NCI-H2107 treated with DMSO at 0.1 percent for 48 hours (cell line): Measurements from ENCODE around the gene MTMR4.
"Not testable (repeated sequence)": the region's sequence is repeated elsewhere in the genome, so short reads cannot be mapped to it uniquely, and the experiment has no call there.

Source experiments
- DNase-seq: peaks from one replicate; lab custom pipeline; 2025; ENCODE audit not compliant: unreplicated experiment; lab: John Stamatoyannopoulos, UW

The MTMR4 gene

GRCh38 chr17:58513965-58514769 lies at the start of gene MTMR4:
Gene MTMR4, minus strand, starts transcription at chr17:58514638. Its CDS starts 231 bp downstream, at chr17:58514407.
- peak; percentile 32 for DNase-seq

DNA sequence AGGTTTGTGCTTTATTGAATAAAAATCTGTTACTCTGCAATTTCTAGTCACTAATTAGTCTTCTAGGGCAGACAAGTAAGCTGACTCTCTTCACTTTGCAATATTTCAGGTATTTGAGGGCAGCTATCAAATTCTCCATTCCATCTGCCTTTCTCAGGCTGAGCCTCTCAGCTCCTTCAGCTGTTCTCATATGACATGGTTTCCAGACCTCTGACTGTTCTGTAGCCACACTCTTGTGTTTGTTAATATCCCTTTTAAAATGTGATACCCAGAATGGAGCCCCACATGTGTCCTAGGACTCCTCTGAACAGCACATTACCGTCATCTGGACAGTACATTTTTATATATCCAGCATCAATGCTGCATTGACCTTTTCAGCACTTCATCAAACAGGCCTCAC lies 46.1 kb upstream of the MTMR4 start:
- DNase-seq, result peak; percentile 57

GRCh38 chr17:58557981-58558380 lies 43.5 kb upstream of the MTMR4 start:
- DNase-seq, result no peak

GRCh38 chr17:58556833-58557250 lies 42.4 kb upstream of the MTMR4 start:
- no peak for DNase-seq

GRCh38 chr17:58555109-58555508 lies 40.7 kb upstream of the MTMR4 start:
- DNase-seq, result not testable (repeated sequence)

DNA sequence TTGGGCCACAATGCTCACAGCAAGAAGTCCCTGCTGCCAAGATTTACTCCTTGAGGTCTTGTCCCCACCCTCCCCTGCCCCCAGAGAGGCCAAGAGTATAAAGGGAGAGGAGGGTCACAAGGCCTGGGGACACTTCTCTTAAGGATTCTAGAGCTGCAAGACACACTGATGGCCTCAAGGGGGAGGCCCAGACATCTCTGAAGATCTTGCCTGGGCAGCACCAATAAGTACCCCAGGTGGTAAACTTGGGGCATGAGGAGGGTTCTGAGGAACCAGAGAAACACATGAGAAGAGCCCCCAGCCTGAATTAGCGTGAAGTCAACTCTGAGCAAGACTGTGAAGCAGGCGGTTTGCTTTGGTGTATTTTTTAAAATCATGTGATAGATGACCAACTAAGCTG lies 26.8 kb upstream of the MTMR4 start:
- DNase-seq, result no peak

DNA sequence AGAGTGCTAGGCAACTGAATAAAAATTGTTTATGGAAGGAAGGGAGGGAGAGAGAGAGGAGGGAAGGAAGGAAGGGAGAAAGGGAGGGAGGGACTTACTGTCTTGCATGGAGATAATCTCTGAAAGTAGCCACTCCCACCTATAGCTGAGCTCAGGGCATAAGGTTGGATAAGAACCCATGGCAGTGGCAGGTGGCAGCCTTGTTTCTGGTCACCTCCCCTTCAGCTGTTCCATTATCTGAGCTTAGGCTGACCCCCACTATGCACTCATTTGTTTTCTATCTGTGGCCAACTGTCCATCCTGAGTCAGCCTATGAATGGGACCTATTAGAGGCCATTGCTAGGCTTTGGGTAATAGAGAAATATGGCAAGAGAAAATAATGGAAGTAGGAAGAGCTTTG lies 25.3 kb upstream of the MTMR4 start:
- DNase-seq, result no peak

DNA sequence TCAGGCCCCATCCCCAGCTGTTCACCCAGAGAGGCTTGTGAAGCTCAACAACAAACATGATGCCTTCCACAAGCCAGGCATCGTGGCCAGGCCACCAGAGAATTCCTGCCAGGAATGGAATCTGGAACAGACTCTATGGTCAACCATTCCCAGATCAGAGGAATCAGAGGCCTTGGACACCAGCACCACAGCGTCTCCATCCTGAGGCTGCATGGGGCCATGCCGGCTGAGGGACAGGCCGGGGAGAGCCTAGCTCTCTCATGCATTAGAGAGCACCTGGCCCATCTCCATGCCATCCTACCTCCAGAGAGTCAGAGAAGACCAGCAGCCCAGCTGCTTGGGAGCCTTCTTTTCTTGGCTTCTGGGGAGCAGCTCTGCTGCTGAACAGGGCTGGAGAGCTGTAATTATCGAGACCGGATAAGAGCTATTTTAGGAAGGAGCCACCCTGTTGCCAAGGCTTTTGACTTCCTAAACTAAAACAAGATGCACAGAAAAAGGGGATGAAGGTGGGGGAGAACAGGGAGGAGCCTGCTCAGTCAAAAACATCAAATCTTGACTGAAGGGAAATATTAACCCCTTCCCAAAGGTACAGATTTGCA lies 24.5 kb upstream of the MTMR4 start:
- no peak for DNase-seq

DNA sequence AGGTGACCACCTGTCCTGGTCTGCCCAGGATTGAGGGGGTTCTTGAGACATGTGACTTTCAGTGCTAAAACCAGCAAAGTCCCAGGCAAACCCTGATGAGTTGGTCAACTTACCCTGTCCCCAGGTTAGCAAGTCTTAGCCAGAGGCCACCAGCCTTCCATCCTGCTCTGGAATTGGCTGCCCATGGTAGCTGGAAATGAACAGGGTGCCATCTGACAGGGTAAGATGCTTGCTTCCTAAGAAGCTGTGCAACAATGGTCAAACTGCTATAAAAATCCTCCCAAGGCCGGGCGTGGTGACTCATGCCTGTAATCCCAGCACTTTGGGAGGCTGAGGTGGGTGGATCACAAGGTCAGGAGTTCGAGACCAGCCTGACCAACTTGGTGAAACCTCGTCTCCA lies 22.8 kb upstream of the MTMR4 start:
- no peak for DNase-seq

DNA sequence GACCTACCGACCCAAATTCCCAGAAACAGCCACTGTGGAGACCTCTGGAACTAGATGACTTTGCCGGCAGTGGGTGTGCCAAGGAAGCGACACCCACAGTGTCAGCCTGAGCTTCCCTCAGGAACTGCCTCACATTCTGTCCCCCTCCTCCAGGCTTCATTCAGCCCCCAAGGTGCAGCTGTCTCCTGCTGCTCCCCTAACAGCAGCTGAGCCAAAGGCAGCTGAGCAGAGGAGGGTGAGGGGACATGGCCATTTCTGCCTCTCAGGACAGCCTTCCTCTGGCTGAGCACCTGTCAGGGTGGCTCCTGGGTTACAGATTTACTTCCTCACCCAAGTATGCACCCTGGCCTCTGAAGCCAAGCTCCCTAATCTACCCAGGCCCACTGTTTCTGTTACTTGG lies 22.1 kb upstream of the MTMR4 start:
- no peak for DNase-seq

GRCh38 chr17:58535431-58535830 lies 21.0 kb upstream of the MTMR4 start:
- no peak for DNase-seq

GRCh38 chr17:58534901-58535421 lies 20.5 kb upstream of the MTMR4 start:
- no peak for DNase-seq

DNA sequence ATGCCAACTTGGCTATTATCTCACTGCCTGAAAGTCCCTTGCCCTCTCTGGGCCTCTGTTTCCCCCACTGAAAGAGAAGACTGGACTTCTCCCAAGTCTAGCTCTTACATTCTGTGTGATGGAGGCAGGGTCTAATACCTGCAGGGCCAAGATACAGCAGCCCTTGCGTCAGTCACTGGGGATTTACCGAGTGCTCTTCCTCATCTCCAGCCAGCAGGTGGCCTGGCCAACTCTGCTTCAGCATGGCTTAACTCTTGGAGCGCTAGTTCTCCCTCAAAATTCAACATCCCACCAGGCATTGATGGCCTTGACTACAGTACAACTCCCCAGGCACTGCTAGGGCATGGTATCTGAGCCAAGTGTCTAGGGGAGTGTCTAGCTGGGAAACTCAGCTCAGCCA lies 19.9 kb upstream of the MTMR4 start:
- DNase-seq, result no peak

GRCh38 chr17:58533616-58534188 lies 19.3 kb upstream of the MTMR4 start:
- DNase-seq, result no peak

- DNase-seq, result no peak
Observed at GRCh38 chr17:58532555-58532951, 18.1 kb upstream of the MTMR4 start.

DNA sequence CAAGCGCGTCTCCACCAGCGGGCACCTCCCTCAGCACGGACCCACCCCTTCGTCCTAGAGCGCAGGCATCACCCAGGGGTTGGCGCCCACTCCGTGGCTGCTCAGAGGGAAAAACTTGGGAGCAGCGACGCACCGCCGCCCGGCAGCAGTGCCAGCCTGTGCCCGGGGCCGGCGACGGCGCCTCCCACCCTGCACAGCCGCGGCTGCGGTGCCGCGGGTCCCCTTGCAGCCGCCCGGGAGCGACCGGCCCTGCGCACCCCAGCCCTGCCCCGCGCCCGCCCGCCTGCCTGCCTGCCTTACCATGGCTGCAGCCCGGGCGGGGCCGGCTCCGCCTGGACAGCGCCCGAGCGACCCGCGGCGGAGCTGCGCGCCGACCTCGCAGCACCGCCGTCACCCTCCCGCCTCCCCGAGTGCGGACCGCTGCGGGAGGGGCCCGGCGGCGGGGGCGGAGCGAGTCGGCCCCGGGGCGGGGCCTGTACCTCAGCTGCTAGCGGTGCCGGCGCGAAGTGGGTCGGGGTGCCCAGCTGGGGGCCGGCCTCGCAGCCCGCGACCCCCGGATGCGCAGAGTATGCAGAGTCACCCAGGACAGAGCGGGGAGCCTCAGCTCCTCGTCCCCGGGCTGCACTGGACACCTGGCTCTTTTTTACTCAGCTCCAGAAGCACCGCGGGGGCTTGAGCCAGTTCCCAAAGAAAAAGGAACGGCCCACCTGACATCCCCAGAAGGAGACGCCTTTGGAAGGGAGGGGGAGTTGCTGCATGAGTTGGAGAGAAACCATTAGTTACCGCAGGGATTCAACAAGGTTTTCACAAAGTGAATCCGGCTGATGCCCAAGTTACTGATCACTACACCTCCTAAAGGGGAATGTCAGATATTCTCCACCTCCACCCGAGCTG lies 17.5 kb upstream of the MTMR4 start:
- no peak for DNase-seq

DNA sequence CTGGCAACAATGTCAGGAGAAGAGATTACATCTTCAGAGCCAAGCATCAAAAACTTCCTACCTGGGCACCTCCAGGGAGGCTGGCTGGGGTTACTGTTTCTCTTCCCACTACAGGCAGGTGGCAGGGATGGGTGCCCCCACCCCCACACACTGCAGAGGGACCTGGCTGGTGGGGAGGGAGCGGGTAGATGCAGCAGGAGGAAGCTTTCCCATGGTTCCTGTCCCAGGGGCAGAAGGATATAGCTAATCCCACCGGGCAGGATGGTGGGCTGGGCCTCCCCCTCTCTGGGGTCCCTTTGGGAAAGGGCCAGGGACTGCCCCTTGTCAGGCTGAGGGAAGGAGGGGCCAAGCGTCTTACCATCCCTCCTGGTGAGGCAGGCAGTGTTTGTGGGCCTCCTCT lies 16.7 kb upstream of the MTMR4 start:
- DNase-seq, result no peak

DNA sequence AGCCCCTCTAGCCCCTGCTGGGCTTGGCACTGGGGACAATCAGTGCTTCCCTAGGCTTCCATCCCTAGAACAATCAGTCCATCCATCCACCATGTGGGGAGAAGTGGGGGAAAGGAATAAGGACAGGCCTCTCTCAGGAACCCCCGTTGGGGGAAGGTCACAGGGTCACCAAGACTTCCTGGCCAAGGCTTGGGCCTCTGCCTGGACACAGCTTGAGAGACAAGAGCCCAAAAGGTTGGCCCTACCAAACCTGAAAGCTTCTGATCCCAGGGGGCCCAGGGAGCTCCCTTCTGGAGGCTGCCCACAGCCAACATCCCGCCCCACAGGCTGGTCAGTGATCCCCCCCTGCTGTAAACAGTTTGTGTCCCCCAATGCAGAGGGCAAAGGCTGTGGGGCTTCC lies 16.2 kb upstream of the MTMR4 start:
- DNase-seq, result no peak

GRCh38 chr17:58529275-58529674 lies 14.8 kb upstream of the MTMR4 start:
- DNase-seq, result no peak

- no peak for DNase-seq
Observed at GRCh38 chr17:58528443-58528842, 14.0 kb upstream of the MTMR4 start.

DNA sequence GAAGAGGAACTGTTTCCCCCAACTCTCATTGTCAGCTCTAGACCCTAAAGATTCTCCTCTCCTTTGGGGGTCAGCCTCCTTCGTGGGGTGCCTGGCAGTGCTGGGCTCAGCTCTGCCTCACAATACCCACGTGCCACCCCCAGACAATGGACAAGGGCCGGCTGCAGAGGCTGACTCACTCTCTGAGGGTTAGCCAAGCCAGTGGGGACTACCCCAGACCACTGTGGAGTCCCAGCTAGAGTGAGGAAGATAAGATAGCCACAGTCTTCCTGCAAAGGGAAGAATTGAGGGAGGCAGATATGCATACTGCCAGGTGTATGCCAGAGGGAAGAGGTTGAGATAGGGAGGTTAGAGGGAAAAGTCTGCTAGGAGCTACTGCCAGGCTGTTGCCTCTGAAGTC lies 13.5 kb upstream of the MTMR4 start:
- DNase-seq, result no peak
